K562 (cell line): ENCODE data around the gene TRIM44. TPM values are rescaled to one million over a fixed set of nuclear protein-coding genes. Genes with fewer than 3 reads are reported as not detected.

Source experiments
- ATAC-seq: fragments of 200-7000 bp; cut with Tn5 transposase; 3 replicates; pipeline ENCODE4 v1.9.1; 2020; ENCODE audit warnings: moderate library complexity
- BruUV-seq: library from RNA; stranded (reverse); fragments of 400-500 nt; replicated peaks from 2 replicates; lab custom pipeline; 2021; lab: Mats Ljungman, UMichigan
- CTCF ChIA-PET: fragments of 300-600 bp; formaldehyde crosslinking; extraction: SDS; loops from one replicate; lab custom pipeline; 2021; ENCODE audit warnings: low intra/inter-chr PET ratio; lab: Yijun Ruan, JAX
- POLR2A ChIA-PET: fragments of 300-600, 350-650 bp; sonication (Branson Sonifier 250); formaldehyde crosslinking; extraction: SDS; loops from one replicate; lab custom pipeline; 2021; ENCODE audit warnings: antibody characterized with exemption, inconsistent platforms; lab: Yijun Ruan, JAX
- DNase-seq, 4 experiments: peaks; one replicate each; pipeline versions ENCODE4 v3.0.0 to v3.0.0-alpha.2; 2011 to 2018; ENCODE audit warnings: low spot score in 3 of 4, mixed read lengths in 3 of 4; ENCODE audit errors: extremely low read depth in 1 of 4
- FAIRE-seq: peaks from 2 replicates; lab custom pipeline; 2011; peaks lifted over from hg19 to GRCh38; lab: Jason Lieb, UNC
- H2AFZ ChIP-seq: 2 replicates; pipeline ENCODE4 v1.6.0; 2011; ENCODE audit warnings: low read depth, low read length, control low read depth, inconsistent platforms
- H3K27ac ChIP-seq: fragments of 200-600 bp; 3 replicates; pipeline ENCODE4 v1.8.0; 2011; ENCODE audit warnings: low read depth, mild to moderate bottlenecking, control low read depth, inconsistent platforms, low read length, moderate library complexity, mixed read lengths; ENCODE audit errors: extremely low read depth
- H3K27me3 ChIP-seq, 2 experiments: fragments of 300-600 bp in 1 of 2; 2 replicates in 1 of 2; 3 replicates in 1 of 2; pipeline versions ENCODE4 v1.6.0 to v1.8.0; 2011; ENCODE audit warnings: inconsistent platforms in 2 of 2, low read length in 2 of 2, mild to moderate bottlenecking in 1 of 2, mixed read lengths in 1 of 2, moderate library complexity in 1 of 2; ENCODE audit not compliant: control insufficient read depth in 2 of 2, insufficient read depth in 2 of 2
- H3K36me3 ChIP-seq: fragments of 300-600 bp; 3 replicates; pipeline ENCODE4 v1.8.0; 2011; ENCODE audit warnings: mild to moderate bottlenecking, low read length, inconsistent platforms; ENCODE audit not compliant: control insufficient read depth, insufficient read depth
- H3K4me1 ChIP-seq, 2 experiments: fragments of 200-600 bp in 1 of 2; replicated peaks in 1 of 2; 2 replicates in 1 of 2; 3 replicates in 1 of 2; pipeline versions ENCODE4 v1.5.1 to v1.8.0; 2011; ENCODE audit warnings: inconsistent platforms in 2 of 2, low read length in 2 of 2, mild to moderate bottlenecking in 1 of 2, mixed read lengths in 1 of 2, moderate library complexity in 1 of 2; ENCODE audit not compliant: control insufficient read depth in 2 of 2, insufficient read depth in 2 of 2
- H3K4me2 ChIP-seq: 2 replicates; pipeline ENCODE4 v1.6.1; 2011; ENCODE audit warnings: low read length, control low read depth, inconsistent platforms, mixed read lengths; ENCODE audit not compliant: insufficient read depth
- H3K4me3 ChIP-seq: fragments of 200-600 bp; sonication (generic), shearing (Covaris generic); 2 replicates; pipeline ENCODE4 v1.5.1; 2016; ENCODE audit warnings: control low read depth, inconsistent platforms
- H3K79me2 ChIP-seq: fragments of 200-600 bp; 3 replicates; pipeline ENCODE4 v1.8.0; 2011; ENCODE audit warnings: low read length, inconsistent platforms; ENCODE audit not compliant: control insufficient read depth, insufficient read depth
- H3K9ac ChIP-seq, 2 experiments: 2 replicates each; pipeline versions ENCODE4 v1.6.0 to v1.6.1; 2011; ENCODE audit warnings: low read depth in 2 of 2, low read length in 2 of 2, control low read depth in 1 of 2, inconsistent platforms in 1 of 2, mild to moderate bottlenecking in 1 of 2, mixed read lengths in 1 of 2; ENCODE audit not compliant: insufficient read depth in 1 of 2
- H3K9me1 ChIP-seq: one replicate; pipeline ENCODE4 v1.6.0; 2011; ENCODE audit warnings: inconsistent platforms, mild to moderate bottlenecking, low read length, moderate library complexity; ENCODE audit not compliant: control insufficient read depth, insufficient read depth
- H3K9me3 ChIP-seq: replicated peaks from 2 replicates; pipeline ENCODE4 v1.5.1; 2011; ENCODE audit warnings: low read depth, low read length, inconsistent platforms; ENCODE audit not compliant: control insufficient read depth, insufficient read depth
- H4K20me1 ChIP-seq: replicated peaks from 2 replicates; pipeline ENCODE4 v1.6.1; 2011; ENCODE audit warnings: low read length, inconsistent platforms, mixed read lengths; ENCODE audit not compliant: control insufficient read depth, insufficient read depth
- AFF1 ChIP-seq, 2 experiments: fragments of 450-650 bp; IDR thresholded peaks; 2 replicates each; pipeline ENCODE4 v1.6.1; 2018; ENCODE audit warnings: mild to moderate bottlenecking in 2 of 2, low read depth in 1 of 2; ENCODE audit not compliant: partially characterized antibody in 2 of 2
- ETS2 ChIP-seq: IDR thresholded peaks from 2 replicates; pipeline ENCODE4 v1.6.1; 2016; ENCODE audit warnings: borderline replicate concordance, missing genetic modification characterization, mild to moderate bottlenecking, moderate library complexity, missing compliant biosample characterization; ENCODE audit not compliant: poor library complexity, severe bottlenecking
- FOXJ2 ChIP-seq: fragments of 200-800 bp; sonication (Bioruptor generic); IDR thresholded peaks from 2 replicates; pipeline ENCODE4 v1.6.1; 2016; ENCODE audit warnings: missing genetic modification characterization, missing compliant biosample characterization
- FOXM1 ChIP-seq, 2 experiments: fragments of 450-650 bp in 1 of 2; sonication (generic) in 1 of 2; formaldehyde crosslinking in 1 of 2; IDR thresholded peaks; 2 replicates each; pipeline versions ENCODE4 v1.6.1 to v1.9.0; 2017 to 2022; ENCODE audit warnings: low read depth in 2 of 2, mild to moderate bottlenecking in 2 of 2, missing genetic modification reagents in 1 of 2, moderate library complexity in 1 of 2
- HSF4 ChIP-seq: fragments of 250-450 bp; sonication (Bioruptor Pico); IDR thresholded peaks from 2 replicates; pipeline ENCODE4 v2.1.2; 2022; ENCODE audit warnings: mild to moderate bottlenecking, moderate library complexity, borderline replicate concordance
- MAFK ChIP-seq: IDR thresholded peaks from 2 replicates; pipeline ENCODE4 v1.6.1; 2011; ENCODE audit warnings: low read length, improper control_type of control experiment
- MECOM ChIP-seq: fragments of 250-450 bp; sonication (Bioruptor Pico); IDR thresholded peaks from 2 replicates; pipeline ENCODE4 v1.8.0; 2022; ENCODE audit warnings: inconsistent platforms
- PML ChIP-seq: IDR thresholded peaks from 2 replicates; pipeline ENCODE4 v1.6.1; 2012; ENCODE audit warnings: low read length, inconsistent platforms
- RBM15 ChIP-seq: fragments of 200-400 bp; formaldehyde crosslinking; IDR thresholded peaks from 2 replicates; pipeline ENCODE4 v1.6.1; 2018; ENCODE audit warnings: mild to moderate bottlenecking, low read length, moderate library complexity; ENCODE audit not compliant: insufficient read depth
- STAG1 ChIP-seq: sonication (generic); formaldehyde crosslinking; IDR thresholded peaks from 2 replicates; pipeline ENCODE4 v1.5.0; 2020; ENCODE audit warnings: missing genetic modification reagents, borderline replicate concordance
- TGIF2 ChIP-seq: sonication (generic); formaldehyde crosslinking; IDR thresholded peaks from 2 replicates; pipeline ENCODE4 v1.8.1; 2022; ENCODE audit warnings: mild to moderate bottlenecking, missing genetic modification reagents, moderate library complexity
- TRIM24 ChIP-seq, 2 experiments: fragments of 450-650 bp; IDR thresholded peaks; 2 replicates each; pipeline ENCODE4 v1.6.1; 2016
- ZNF263 ChIP-seq: sonication (generic); formaldehyde crosslinking; IDR thresholded peaks from 2 replicates; pipeline ENCODE4 v1.8.0; 2022; ENCODE audit warnings: mild to moderate bottlenecking, missing genetic modification reagents, borderline replicate concordance
- ZNF589 ChIP-seq: fragments of 200-800 bp; sonication (Bioruptor generic); IDR thresholded peaks from 2 replicates; pipeline ENCODE4 v1.6.1; 2016; ENCODE audit warnings: low read depth, missing genetic modification characterization, missing compliant biosample characterization
- ZNF668 ChIP-seq: fragments of 250-450 bp; sonication (Bioruptor Pico); IDR thresholded peaks from 2 replicates; pipeline ENCODE4 v1.8.0; 2022; ENCODE audit warnings: mild to moderate bottlenecking, inconsistent platforms
- ZNF740 ChIP-seq, 3 experiments: fragments of 200-800 bp in 1 of 3; sonication (Bioruptor generic) in 1 of 3; sonication (generic) in 1 of 3; formaldehyde crosslinking in 1 of 3; IDR thresholded peaks; 2 replicates each; pipeline versions ENCODE4 v1.6.1 to v1.8.0; 2016 to 2022; ENCODE audit warnings: mild to moderate bottlenecking in 2 of 3, missing compliant biosample characterization in 2 of 3, missing genetic modification characterization in 2 of 3, missing genetic modification reagents in 1 of 3
- WGBS: fragments of 100-300 bp; shearing (Covaris generic); methylation state at CpG from one replicate; pipeline ENCODE4 v1.1.6; 2016; ENCODE audit warnings: low coverage, mixed read lengths; ENCODE audit not compliant: insufficient coverage; ENCODE audit errors: missing lambda C conversion rate; 5-methylcytosine and 5-hydroxymethylcytosine counted together
- in situ Hi-C: fragments of 300-500 bp; cut with MboI; formaldehyde crosslinking; loops from 4 replicates; pipeline ENCODE4 v1.15.0; 2018; ENCODE audit warnings: inconsistent platforms, mixed read lengths
- intact Hi-C: fragments of 100-400 bp; cut with micrococcal nuclease; formaldehyde crosslinking; loops from 2 replicates; pipeline ENCODE4 v1.14.2; 2022
- polyA plus RNA-seq, 8 experiments: library from polyadenylated mRNA; depleted of rRNA in 4 of 8; stranded (reverse) in 5 of 8; unstranded in 3 of 8; fragments of >200 nt; fragmentation: Nextera tagmentation in 2 of 8; fragmentation: Illumina TruSeq in 1 of 8; extraction: Ambion mirVana in 2 of 8; extraction: Trizol in 1 of 8; gene quantifications; 2 replicates each; pipeline versions ENCODE4 v1.2.1 to v1.2.3, GENCODE V29; 2011 to 2014; ENCODE audit warnings: inconsistent platforms in 1 of 8, missing spikeins in 1 of 8
- total RNA-seq, 7 experiments: library from RNA; depleted of rRNA in 6 of 7; stranded (reverse); fragments of >200 nt in 6 of 7; fragmentation: Illumina TruSeq in 2 of 7; extraction: Trizol in 2 of 7; gene quantifications; 2 replicates each; pipeline versions ENCODE4 v1.2.1 to v1.2.3, GENCODE V29; 2011 to 2021; ENCODE audit warnings: low replicate concordance in 1 of 7

TRIM44 gene
- total and polyA plus RNA-seq, 9 of the 15 experiments (the other 6 are each of a cell fraction or from before 2014, with no cell fraction given), result 8.3 to 105 (median 37.2) TPM

- WGBS, result 24% methylated on average over 4 of the region's 4 CpGs
- H3K9ac ChIP-seq, result no peak overlapping the region
- BruUV-seq, result no TSS peak
- no peak overlapping the region; the same call in 2 of the 3 replicates for H3K27ac ChIP-seq
- in situ Hi-C loops, result no loop called here
- H3K9me3 ChIP-seq, result no peaks in the 10 kb centered on the region
- no peaks in the 10 kb centered on the region for H4K20me1 ChIP-seq
- H3K9me1 ChIP-seq, result no peaks in the 10 kb centered on the region
- CTCF ChIA-PET, result no interaction called here
- FAIRE-seq (no peak), ATAC-seq (peak; percentile 39), DNase-seq (no peak)
- POLR2A ChIA-PET, result no interaction called here
- H3K36me3 ChIP-seq, result peaks cover 3% of the 10 kb centered on the region
- H3K4me2 ChIP-seq, result no peak overlapping the region
- intact Hi-C loops, result no loop called here
- H3K79me2 ChIP-seq, result peaks cover 20% of the 10 kb centered on the region; the same call in 2 of the 3 replicates
- H3K4me1 ChIP-seq, result peaks cover 0 to 13% of the 10 kb centered on the region in 2 experiments; a peak in 2 of 5 replicates
- no peaks in the 10 kb centered on the region for H3K27me3 ChIP-seq
- H2AFZ ChIP-seq, result no peak overlapping the region
- no peak overlapping the region for H3K4me3 ChIP-seq
- TF ChIP-seq TGIF2 (CRISPR knock-in tag) (no peak), ZNF589 (CRISPR knock-in tag) (no peak), FOXM1 (IDR thresholded peaks at IDR 0.05; ENCODE audit: low read depth) (no peak), FOXM1 (CRISPR knock-in tag; IDR thresholded peaks at IDR 0.05; ENCODE audit: low read depth) (no peak), STAG1 (no peak), HSF4 (CRISPR knock-in tag) (peak; percentile 79; the same call in 1 of the 2 replicates), MAFK (no peak), PML (no peak), MECOM (CRISPR knock-in tag) (no peak; the same call in 1 of the 2 replicates), RBM15 (no peak), ZNF263 (CRISPR knock-in tag) (no peak), ZNF740 (CRISPR knock-in tag; IDR thresholded peaks at IDR 0.05) (no peak), ZNF740 (tag; IDR thresholded peaks at IDR 0.05) (peak in 1 of 2 experiments; percentile 55; a peak in 1 of 4 replicates), ZNF668 (CRISPR knock-in tag) (peak; percentile 78; the same call in 1 of the 2 replicates), FOXJ2 (no peak), ETS2 (tag) (no peak), TRIM24 (IDR thresholded peaks at IDR 0.05) (no peak), AFF1 (IDR thresholded peaks at IDR 0.05; ENCODE audit: low read depth in 1 of 2, partially characterized antibody in 2 of 2) (no peak)
Measured at GRCh38 chr11:35785287-35786167, 123.0 kb downstream of the TRIM44 start.
